ENCODE data around the gene SMYD4. TPM values are rescaled to one million over a fixed set of nuclear protein-coding genes. Genes with fewer than 3 reads are reported as not detected.

SMYD4 gene
- total and polyA plus RNA-seq, 10 of the 15 experiments (the other 5 are each of a cell fraction or from before 2014, with no cell fraction given), result 2.1 to 18.8 (median 13.7) TPM

DNA sequence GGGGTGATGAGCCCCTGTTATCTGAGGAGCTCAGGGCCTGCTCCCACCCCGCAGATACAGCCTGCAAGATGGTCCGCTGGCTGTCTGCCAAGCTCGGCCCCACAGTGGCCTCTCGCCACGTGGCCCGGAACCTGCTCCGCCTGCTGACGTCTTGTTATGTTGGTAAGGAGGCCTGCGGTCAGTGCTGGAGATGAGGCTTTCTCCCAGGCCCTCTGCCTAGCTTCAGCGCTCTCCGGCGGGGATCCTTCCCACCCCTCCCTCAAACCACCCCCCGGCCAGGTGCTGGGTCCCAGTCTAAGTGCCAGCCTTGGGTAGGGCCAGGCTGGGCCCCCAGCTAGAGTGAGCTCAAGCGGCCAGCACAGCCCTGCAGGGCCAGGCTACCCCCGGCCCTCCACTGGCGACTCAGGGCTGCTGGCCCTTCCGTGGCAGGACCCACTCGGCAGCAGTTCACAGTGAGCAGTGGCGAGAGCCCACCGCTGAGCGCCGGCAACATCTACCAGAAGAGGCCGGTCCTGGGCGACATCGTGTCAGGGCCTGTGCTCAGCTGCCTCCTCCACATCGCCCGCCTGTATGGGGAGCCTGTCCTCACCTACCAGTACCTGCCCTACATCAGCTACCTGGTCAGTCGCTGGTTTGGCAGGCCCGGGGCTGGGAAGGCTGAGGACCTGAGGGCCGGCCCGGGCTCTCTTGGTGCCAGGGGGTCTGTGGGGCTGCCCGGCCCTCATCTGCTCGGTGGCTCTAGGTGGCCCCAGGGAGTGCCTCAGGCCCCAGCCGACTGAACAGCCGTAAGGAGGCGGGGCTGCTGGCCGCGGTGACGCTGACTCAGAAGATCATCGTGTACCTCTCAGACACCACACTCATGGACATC, 99.1 kb downstream of the SMYD4 start:
- H3K79me2 ChIP-seq (ENCODE audit: control insufficient read depth, insufficient read depth, low read length), result peaks cover 8% of the 10 kb centered on the region
- POLR2A ChIA-PET, result interaction anchor here (0.6 kb wide), 1 partner anchor 703 kb away, joined by 3 read pairs; no protein-coding TSS in a partner anchor
- H3K36me3 ChIP-seq (ENCODE audit: control insufficient read depth in 2 of 2, insufficient read depth in 2 of 2, low read length in 1 of 2), result peaks cover 3 to 5% of the 10 kb centered on the region in 2 experiments; a peak in 3 of 4 replicates
- no TSS peak for BruUV-seq (replicated peaks)
- TF ChIP-seq CBFB (IDR thresholded peaks at IDR 0.05; ENCODE audit: low read depth) (no peak), PAX8 (IDR thresholded peaks at IDR 0.05) (no peak), IRF4 (IDR thresholded peaks at IDR 0.05; ENCODE audit: low read depth, low read length) (no peak), RBBP5 (conservative IDR thresholded peaks at IDR 0.05) (no peak), SREBF2 (IDR thresholded peaks at IDR 0.05; ENCODE audit: low read length) (no peak), RUNX3 (IDR thresholded peaks at IDR 0.05; ENCODE audit: low read length) (no peak), MYC (IDR thresholded peaks at IDR 0.05; ENCODE audit: insufficient read depth, insufficient read length, insufficient replicate concordance, low read length, severe bottlenecking) (no peak), SIN3A (IDR thresholded peaks at IDR 0.05; ENCODE audit: low read depth, low read length) (no peak), EED (IDR thresholded peaks at IDR 0.05; ENCODE audit: low read depth) (no peak)
- H3K27ac ChIP-seq (ENCODE audit: control insufficient read depth, insufficient read depth), result no peak overlapping the region
- RAD21 ChIA-PET (ENCODE audit: unreplicated experiment), result interaction anchor here (1.1 kb wide), 1 partner anchor 9 kb away, joined by 3 read pairs; no protein-coding TSS in a partner anchor
- H2AFZ ChIP-seq (ENCODE audit: control insufficient read depth, low read depth, low read length), result no peak overlapping the region
- no peak overlapping the region for H3K4me3 ChIP-seq
- CTCF ChIA-PET, result interaction anchor here (1.2 to 2.0 kb wide), 3 partner anchors 9 to 15 kb away, joined by 3 to 7 read pairs (median 6); no protein-coding TSS in a partner anchor
- H3K4me1 ChIP-seq (ENCODE audit: control insufficient read depth, insufficient read depth, low read length), result peaks cover 7% of the 10 kb centered on the region
- H4K20me1 ChIP-seq (ENCODE audit: control insufficient read depth, insufficient read depth), result no peaks in the 10 kb centered on the region
- DNase-seq (ENCODE audit: low read depth, low spot score) (no peak), FAIRE-seq (no peak), ATAC-seq (no peak)
- H3K4me2 ChIP-seq (ENCODE audit: control insufficient read depth, insufficient read depth), result no peak overlapping the region
- in situ Hi-C loops (cut with MboI), result no loop called here
- SMC1A ChIA-PET (ENCODE audit: uncharacterized antibody, unreplicated experiment), result interaction anchor here (1.2 kb wide), 1 partner anchor 9 kb away, joined by 3 read pairs; no protein-coding TSS in a partner anchor
- H3K9ac ChIP-seq (ENCODE audit: control insufficient read depth, insufficient read depth, low read length), result no peak overlapping the region
- intact Hi-C loops (cut with micrococcal nuclease; ENCODE audit: unreplicated experiment), result no loop called here
- 96% methylated on average over 39 of the region's 40 CpGs for WGBS (ENCODE audit: insufficient coverage, insufficient replicate concordance, low lambda C conversion rate, missing lambda C conversion rate)
- no peaks in the 10 kb centered on the region for H3K27me3 ChIP-seq (replicated peaks in 1 of 2; ENCODE audit: control insufficient read depth in 2 of 2, insufficient read depth in 2 of 2, low read length in 1 of 2)
- no peaks in the 10 kb centered on the region for H3K9me3 ChIP-seq (replicated peaks; ENCODE audit: control insufficient read depth, insufficient read depth, low read length)

Measured in GM12878 (cell line).